GM12892 (cell line): ENCODE data around the gene NEB.
"Not testable (repeated sequence)": the region's sequence is repeated elsewhere in the genome, so short reads cannot be mapped to it uniquely, and the experiment has no call there.

Source experiments
- DNase-seq: peaks from one replicate; pipeline ENCODE4 v3.0.0; 2011; ENCODE audit not compliant: insufficient read length
- FAIRE-seq: peaks from 2 replicates; lab custom pipeline; 2011; peaks lifted over from hg19 to GRCh38; lab: Jason Lieb, UNC
- POLR2A ChIP-seq: IDR thresholded peaks from 2 replicates; pipeline ENCODE4 v1.6.1; 2011; ENCODE audit warnings: low read depth, low read length, control low read depth
- POLR2AphosphoS5 ChIP-seq: IDR thresholded peaks from 2 replicates; pipeline ENCODE4 v1.6.1; 2011; ENCODE audit warnings: low read depth, low read length, control low read depth
- TAF1 ChIP-seq: IDR thresholded peaks from 2 replicates; pipeline ENCODE4 v1.6.1; 2011; ENCODE audit warnings: low read depth, mild to moderate bottlenecking, control low read depth, low read length, borderline replicate concordance

Gene NEB

GRCh38 chr2:151614606-151615306, 119.5 kb downstream of the NEB start:
- FAIRE-seq (no peak), DNase-seq (no peak)
- TF ChIP-seq POLR2AphosphoS5 (no peak), POLR2A (no peak), TAF1 (no peak)

- FAIRE-seq = no peak
- TF ChIP-seq POLR2AphosphoS5 (no peak), TAF1 (no peak)
- DNase-seq = no peak
Measured at GRCh38 chr2:151614159-151614558, 120.1 kb downstream of the NEB start.

GRCh38 chr2:151611351-151611750, 122.9 kb downstream of the NEB start:
- FAIRE-seq = no peak

GRCh38 chr2:151610310-151610709, 124.0 kb downstream of the NEB start:
- TF ChIP-seq POLR2AphosphoS5 = no peak
- no peak for TF ChIP-seq TAF1
- no peak for TF ChIP-seq POLR2A
- FAIRE-seq = no peak
- no peak for DNase-seq

More at GRCh38 chr2:151611351-151611750, 122.9 kb downstream of the NEB start:
- no peak for DNase-seq
- no peak for TF ChIP-seq TAF1
- TF ChIP-seq POLR2A = no peak
- TF ChIP-seq POLR2AphosphoS5 = no peak

DNA sequence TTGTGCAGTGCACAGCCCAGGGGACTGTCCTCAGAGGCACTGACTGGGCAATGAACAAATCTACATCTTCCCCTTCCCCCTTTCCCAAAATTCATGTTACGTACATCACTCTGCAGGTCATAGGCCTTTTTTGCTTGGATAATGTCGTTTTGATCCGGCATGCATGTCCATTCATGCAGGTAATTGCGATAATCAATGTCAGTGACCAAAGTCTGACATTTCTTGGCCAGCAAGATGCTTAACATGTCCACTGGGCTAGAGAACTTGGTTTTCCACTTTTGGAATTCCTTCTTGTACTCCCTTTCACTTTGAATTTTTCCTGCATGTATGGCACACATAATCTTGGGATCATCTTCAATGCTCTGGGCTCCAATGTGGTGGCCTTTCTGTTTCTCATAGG, 124.6 kb downstream of the NEB start:
- no peak for FAIRE-seq
- TF ChIP-seq POLR2A = no peak
- TF ChIP-seq POLR2AphosphoS5 = no peak
- no peak for TF ChIP-seq TAF1

DNA sequence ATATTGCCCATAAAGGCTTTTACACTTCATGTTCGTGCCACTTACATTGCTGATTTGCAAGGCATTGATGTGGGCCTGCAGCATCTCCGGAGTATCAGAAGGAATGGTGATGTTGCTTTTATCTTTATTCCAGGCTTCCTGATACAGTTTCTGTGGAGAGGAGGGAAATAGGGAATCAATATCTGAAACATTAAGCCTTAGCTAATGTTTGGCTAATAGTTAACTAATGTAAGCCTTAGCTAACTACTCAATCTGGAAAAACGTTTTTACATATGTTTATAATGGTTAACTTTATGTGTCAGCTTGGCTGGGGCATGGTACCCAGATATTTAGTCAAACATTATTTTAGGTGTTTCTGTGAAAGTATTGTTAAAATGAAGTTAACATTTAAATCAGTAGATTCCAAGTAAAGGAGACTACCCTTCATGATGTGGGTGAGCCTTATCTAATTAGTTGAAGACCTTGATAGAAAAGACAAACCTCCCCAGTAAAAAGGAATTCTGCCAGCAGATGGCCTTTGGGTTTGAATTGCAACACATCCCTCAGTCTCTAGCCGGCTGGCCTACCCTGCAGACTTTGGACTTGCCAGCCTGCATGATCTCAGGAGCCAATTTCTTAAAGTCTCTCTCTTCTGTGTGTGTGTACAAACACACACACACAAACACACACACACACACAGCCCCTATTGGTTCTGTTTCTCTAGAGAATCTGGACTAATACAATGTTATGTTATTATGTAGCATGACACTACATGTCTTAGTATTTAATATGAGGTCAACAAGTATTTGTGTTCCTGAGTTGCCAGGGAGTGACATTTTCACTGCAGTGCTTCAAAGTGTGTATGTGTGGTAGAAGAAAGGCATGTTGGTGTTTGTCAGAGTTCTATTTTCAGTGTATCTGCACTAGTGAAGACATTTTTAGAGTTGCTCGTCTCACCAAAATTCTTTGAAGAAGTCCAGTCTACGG, 126.5 kb downstream of the NEB start:
- DNase-seq, FAIRE-seq: not testable (repeated sequence)

More for the DNA sequence above, 124.6 kb downstream of the NEB start:
- no peak for DNase-seq

- not testable (repeated sequence) for FAIRE-seq, DNase-seq
Measured at GRCh38 chr2:151603530-151603929, 130.7 kb downstream of the NEB start.

- not testable (repeated sequence) for DNase-seq, FAIRE-seq
Measured at GRCh38 chr2:151602402-151602801, 131.9 kb downstream of the NEB start.

DNA sequence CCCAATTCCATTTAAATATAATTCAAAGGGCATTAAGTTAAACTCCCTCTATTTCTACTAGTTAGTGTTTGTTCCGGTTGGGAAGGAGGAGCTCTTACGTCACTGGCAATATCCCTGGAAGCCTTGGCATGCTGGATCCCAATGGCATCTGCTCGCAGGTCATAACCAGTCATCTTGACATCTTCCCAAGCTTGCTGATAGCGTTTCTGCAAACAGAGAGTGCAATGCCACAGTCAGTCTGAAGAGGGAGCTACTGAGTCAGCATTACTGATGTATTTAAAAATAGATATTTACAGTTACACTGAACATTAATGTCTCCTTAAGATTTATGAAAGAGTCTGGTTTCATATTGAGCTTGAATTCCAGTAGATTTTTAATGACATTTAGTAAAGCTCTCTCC, 132.5 kb downstream of the NEB start:
- not testable (repeated sequence) for DNase-seq, FAIRE-seq

GRCh38 chr2:151596903-151597608, 137.2 kb downstream of the NEB start:
- FAIRE-seq, DNase-seq: not testable (repeated sequence)

GRCh38 chr2:151591908-151592255, 142.4 kb downstream of the NEB start:
- not testable (repeated sequence) for DNase-seq, FAIRE-seq

DNA sequence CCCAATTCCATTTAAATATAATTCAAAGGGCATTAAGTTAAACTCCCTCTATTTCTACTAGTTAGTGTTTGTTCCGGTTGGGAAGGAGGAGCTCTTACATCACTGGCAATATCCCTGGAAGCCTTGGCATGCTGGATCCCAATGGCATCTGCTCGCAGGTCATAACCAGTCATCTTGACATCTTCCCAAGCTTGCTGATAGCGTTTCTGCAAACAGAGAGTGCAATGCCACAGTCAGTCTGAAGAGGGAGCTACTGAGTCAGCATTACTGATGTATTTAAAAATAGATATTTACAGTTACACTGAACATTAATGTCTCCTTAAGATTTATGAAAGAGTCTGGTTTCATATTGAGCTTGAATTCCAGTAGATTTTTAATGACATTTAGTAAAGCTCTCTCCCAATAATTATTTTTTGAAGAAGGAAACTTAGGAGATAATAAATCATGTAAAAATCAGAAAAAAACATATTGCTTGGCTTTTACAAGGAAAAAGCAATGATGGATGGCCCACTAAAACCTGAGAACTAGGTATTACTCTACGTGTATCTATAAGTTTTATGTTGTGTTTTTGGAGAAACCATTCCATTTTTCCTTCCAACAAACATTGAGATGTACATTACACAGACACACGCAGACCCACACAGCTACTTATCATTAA, 142.9 kb downstream of the NEB start:
- not testable (repeated sequence) for FAIRE-seq, DNase-seq

DNA sequence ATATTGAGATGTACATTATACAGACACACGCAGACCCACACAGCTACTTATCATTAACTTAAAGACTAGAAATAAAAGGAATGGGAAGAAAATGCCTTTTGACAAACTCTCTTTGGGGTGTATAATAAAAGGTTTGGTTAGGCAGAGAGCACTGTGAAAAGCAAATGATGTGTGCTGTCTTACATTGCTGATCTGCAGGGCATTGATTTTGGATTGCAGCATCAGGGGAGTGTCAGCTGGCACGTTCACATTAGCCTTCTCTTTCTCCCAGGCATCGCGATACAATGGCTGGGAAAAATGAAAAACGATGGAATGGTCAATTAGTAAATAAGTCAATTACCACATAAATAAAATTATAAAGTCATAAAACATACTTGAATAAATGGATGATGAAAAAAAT, 153.0 kb downstream of the NEB start:
- not testable (repeated sequence) for FAIRE-seq, DNase-seq

GRCh38 chr2:151580697-151581096, 153.6 kb downstream of the NEB start:
- not testable (repeated sequence) for DNase-seq, FAIRE-seq
